Uterus (tissue), 2 donors: ENCODE measurements around the gene OR51V1.

Source experiments
- CTCF ChIP-seq, 4 experiments: fragments of 200-600 bp in 2 of 4; fragments of 450-650 bp in 2 of 4; sonication (generic) in 2 of 4; IDR thresholded peaks; one replicate each; pipeline ENCODE4 v1.5.1; 2016 to 2019; ENCODE audit warnings: antibody characterized with exemption in 4 of 4, mild to moderate bottlenecking in 2 of 4, moderate library complexity in 1 of 4
- POLR2A ChIP-seq, 2 donors: fragments of 450-650 bp; IDR thresholded peaks; one replicate each; pipeline ENCODE4 v1.6.1; 2016; ENCODE audit warnings: antibody characterized with exemption in 2 of 2, mild to moderate bottlenecking in 1 of 2, moderate library complexity in 1 of 2

GRCh38 chr11:5246772-5247471 lies 46.4 kb upstream of the OR51V1 start:
- TF ChIP-seq CTCF (IDR thresholded peaks at IDR 0.05) (no peak), POLR2A (IDR thresholded peaks at IDR 0.05) (no peak)
